SH-SY5Y (cell line): ENCODE data around the gene UBE2F.

Source experiments
- GATA2 ChIP-seq: IDR thresholded peaks from 2 replicates; pipeline ENCODE4 v1.6.1; 2011; ENCODE audit warnings: mild to moderate bottlenecking, low read depth, low read length
- GATA3 ChIP-seq: IDR thresholded peaks from 2 replicates; pipeline ENCODE4 v1.6.1; 2011; ENCODE audit warnings: low read depth, mild to moderate bottlenecking, low read length, moderate library complexity

DNA sequence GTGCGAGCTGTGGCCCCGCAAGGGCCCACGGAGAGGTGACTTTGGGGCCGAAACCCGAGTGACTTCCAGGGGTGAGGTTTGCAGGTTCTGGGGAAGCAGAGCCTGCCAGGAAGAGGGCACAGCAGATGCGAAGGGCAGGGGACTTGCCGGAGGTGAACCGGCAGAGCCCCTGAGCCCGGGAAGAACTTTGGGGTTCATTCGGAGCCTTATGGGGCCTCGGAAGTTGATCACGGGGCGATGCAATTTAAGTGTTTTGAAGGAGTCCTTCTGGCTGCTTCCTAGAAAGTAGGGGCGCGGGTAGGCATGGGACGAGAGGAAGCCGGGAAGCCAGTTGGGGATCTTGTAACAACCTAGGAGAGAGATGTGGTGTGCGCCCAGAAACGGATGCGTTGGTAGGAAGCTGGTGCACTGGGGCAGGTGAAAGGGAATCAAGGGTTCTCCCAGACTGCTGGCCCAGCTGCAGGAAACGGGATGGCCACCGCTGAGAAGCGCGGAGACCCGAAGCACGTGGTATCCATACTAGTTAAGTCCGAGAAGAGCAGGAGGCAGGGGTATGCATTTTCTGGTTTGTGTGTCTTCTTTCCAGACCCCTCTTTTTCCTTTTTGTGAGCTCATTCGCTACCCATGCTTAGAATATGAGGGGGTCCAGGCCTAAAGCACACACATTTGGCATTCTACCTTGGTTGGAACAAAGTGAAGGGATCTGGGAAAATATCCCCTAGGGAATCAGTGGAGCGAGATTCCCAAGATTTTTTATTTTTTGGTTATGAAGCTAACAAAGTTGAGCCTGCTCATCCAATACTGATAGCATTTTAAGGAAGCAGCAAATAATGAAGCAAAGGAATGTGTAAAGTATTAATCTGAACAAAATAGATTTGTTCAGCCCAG lies 94.7 kb downstream of the UBE2F start:
- TF ChIP-seq GATA2 (no peak), GATA3 (no peak)
